Psoas muscle (tissue), 8 donors: ENCODE results near the gene HPCA. TPM values are rescaled to one million over a fixed set of nuclear protein-coding genes. Genes with fewer than 3 reads are reported as not detected.

Experiments
- ATAC-seq, 4 donors: fragments of 200-7000 bp; cut with Tn5 transposase; one replicate each; pipeline ENCODE4 v1.9.1; 2020; ENCODE audit warnings: moderate library complexity in 3 of 4, mild to moderate bottlenecking in 2 of 4
- DNase-seq, 2 donors: peaks; one replicate each; pipeline ENCODE4 v3.0.0-alpha.2; 2020
- H3K27ac ChIP-seq: fragments of 200-600 bp; one replicate; pipeline ENCODE4 v1.8.0; 2022
- H3K27me3 ChIP-seq, 3 donors: fragments of 200-600 bp in 1 of 3; one replicate each; pipeline versions ENCODE4 v1.6.1 to v1.8.0; 2013 to 2022; ENCODE audit warnings: low read length in 2 of 3, mild to moderate bottlenecking in 2 of 3, moderate library complexity in 1 of 3; ENCODE audit not compliant: insufficient read depth in 3 of 3
- H3K36me3 ChIP-seq, 2 donors: fragments of 200-600 bp in 1 of 2; one replicate each; pipeline versions ENCODE4 v1.6.1 to v1.8.0; 2013 to 2022; ENCODE audit warnings: low read depth in 1 of 2, mild to moderate bottlenecking in 1 of 2, moderate library complexity in 1 of 2; ENCODE audit not compliant: insufficient read depth in 1 of 2
- H3K4me1 ChIP-seq: fragments of 200-600 bp; one replicate; pipeline ENCODE4 v1.8.0; 2022
- H3K4me3 ChIP-seq: fragments of 200-600 bp; one replicate; pipeline ENCODE4 v1.8.0; 2022; ENCODE audit warnings: mild to moderate bottlenecking
- H3K9me3 ChIP-seq: fragments of 200-600 bp; one replicate; pipeline ENCODE4 v1.8.0; 2022
- WGBS, 3 donors: extraction: QIAGEN DNeasy Blood & Tissue Kit; methylation state at CpG; one replicate each; pipeline versions ENCODE4 v1.1.6 to v1.1.7; 2013; 5-methylcytosine and 5-hydroxymethylcytosine counted together
- intact Hi-C, 2 donors: fragments of 100-400 bp; cut with DNase I; formaldehyde crosslinking; loops; one replicate each; pipeline versions ENCODE4 v1.11.0 to v1.14.2; 2022
- polyA plus RNA-seq, 3 donors: library from polyadenylated mRNA; stranded (reverse); fragments of 200-250 nt; gene quantifications; one replicate each; pipeline ENCODE4 v1.2.3, GENCODE V29; 2013
- total RNA-seq, 4 donors: library from RNA; stranded (reverse); fragmentation: NEBNext Ultra II Directional in 2 of 4; extraction: Animal tissue kit (Norgen Biotek cat#: 25700) in 2 of 4; gene quantifications; one replicate each; pipeline versions ENCODE4 v1.2.1 to v1.2.4, GENCODE V29; 2021 to 2023
- TF ChIP-seq, protein P1 (sequence below): fragments of 200-600 bp; IDR thresholded peaks from one replicate; pipeline ENCODE4 v1.8.0; 2022; ENCODE audit warnings: antibody characterized with exemption
- donor health status: healthy with polysubstance abuse.
- donor health status: DM: no; HTN: no; CAD: no; lungs with moderate emphysema.
- donor health status: Bipolar disorder and iron deficiency.
- donor health status: healthy.
- donor health status: DM: yes; HTN: yes; CAD: no.
- donor health status: DM: no; HTN: no; CAD: no.
- donor health status: DM: no; HTN: no; CAD: no.
- donor health status: DM: yes; HTN: yes; CAD: no.

The HPCA gene
- total and polyA plus RNA-seq, 7 donors: 0.22 TPM; not detected in 6

GRCh38 chr1:32883338-32884031 lies 2.8 kb upstream of the HPCA start:
- DNase-seq (no peak), ATAC-seq (no peak)
- no peaks in the 10 kb centered on the region for H3K9me3 ChIP-seq
- no peak overlapping the region for H3K4me3 ChIP-seq
- no peaks in the 10 kb centered on the region for H3K36me3 ChIP-seq
- TF ChIP-seq, protein P1, sequence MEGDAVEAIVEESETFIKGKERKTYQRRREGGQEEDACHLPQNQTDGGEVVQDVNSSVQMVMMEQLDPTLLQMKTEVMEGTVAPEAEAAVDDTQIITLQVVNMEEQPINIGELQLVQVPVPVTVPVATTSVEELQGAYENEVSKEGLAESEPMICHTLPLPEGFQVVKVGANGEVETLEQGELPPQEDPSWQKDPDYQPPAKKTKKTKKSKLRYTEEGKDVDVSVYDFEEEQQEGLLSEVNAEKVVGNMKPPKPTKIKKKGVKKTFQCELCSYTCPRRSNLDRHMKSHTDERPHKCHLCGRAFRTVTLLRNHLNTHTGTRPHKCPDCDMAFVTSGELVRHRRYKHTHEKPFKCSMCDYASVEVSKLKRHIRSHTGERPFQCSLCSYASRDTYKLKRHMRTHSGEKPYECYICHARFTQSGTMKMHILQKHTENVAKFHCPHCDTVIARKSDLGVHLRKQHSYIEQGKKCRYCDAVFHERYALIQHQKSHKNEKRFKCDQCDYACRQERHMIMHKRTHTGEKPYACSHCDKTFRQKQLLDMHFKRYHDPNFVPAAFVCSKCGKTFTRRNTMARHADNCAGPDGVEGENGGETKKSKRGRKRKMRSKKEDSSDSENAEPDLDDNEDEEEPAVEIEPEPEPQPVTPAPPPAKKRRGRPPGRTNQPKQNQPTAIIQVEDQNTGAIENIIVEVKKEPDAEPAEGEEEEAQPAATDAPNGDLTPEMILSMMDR: no peak
- H3K4me1 ChIP-seq: peaks cover 12% of the 10 kb centered on the region
- H3K27ac ChIP-seq: no peak overlapping the region
- 85 to 88% (median 86%) methylated on average over 7 of the region's 7 CpGs for WGBS, 3 donors
- intact Hi-C loops: no loop called here
- peaks cover 0 to 28% (median 15%) of the 10 kb centered on the region in 3 donors for H3K27me3 ChIP-seq

DNA sequence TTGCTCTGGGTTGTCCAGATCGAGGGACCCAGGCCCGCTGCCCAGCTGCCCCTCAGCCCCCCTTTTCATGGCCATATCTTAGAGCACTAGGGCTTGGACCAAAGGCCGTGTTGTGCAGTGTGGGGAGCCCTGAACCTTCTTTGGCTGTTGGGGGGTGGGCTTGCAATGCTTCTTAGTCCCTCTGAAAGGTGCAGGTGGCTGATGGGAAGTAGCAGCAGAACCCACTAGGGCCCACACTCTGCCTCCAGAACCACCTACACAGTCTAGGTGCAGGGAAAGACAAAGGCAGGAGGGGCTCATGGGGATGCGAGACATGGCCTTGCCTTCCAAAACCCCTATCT lies 2.3 kb upstream of the HPCA start:
- no peak overlapping the region for H3K27ac ChIP-seq
- no peaks in the 10 kb centered on the region for H3K9me3 ChIP-seq
- intact Hi-C loops: no loop called here
- WGBS, 3 donors: 81 to 83% (median 82%) methylated on average over 4 of the region's 4 CpGs
- peaks cover 12% of the 10 kb centered on the region for H3K4me1 ChIP-seq
- TF ChIP-seq, protein P1: no peak
- H3K4me3 ChIP-seq: no peak overlapping the region
- H3K27me3 ChIP-seq: peaks cover 0 to 31% (median 17%) of the 10 kb centered on the region in 3 donors
- no peaks in the 10 kb centered on the region for H3K36me3 ChIP-seq
- ATAC-seq (no peak), DNase-seq (no peak)

- 40 to 57% (median 48%) methylated on average over 10 to 12 of the region's 12 CpGs for WGBS, 3 donors
- H3K9me3 ChIP-seq: no peaks in the 10 kb centered on the region
- peaks cover 0 to 31% (median 18%) of the 10 kb centered on the region in 3 donors for H3K27me3 ChIP-seq
- ATAC-seq (no peak), DNase-seq (no peak)
- TF ChIP-seq, protein P1: no peak
- no peak overlapping the region for H3K27ac ChIP-seq
- H3K36me3 ChIP-seq: no peaks in the 10 kb centered on the region
- no peak overlapping the region for H3K4me3 ChIP-seq
- intact Hi-C loops: no loop called here
- H3K4me1 ChIP-seq: peaks cover 12% of the 10 kb centered on the region
These were observed 1.6 kb upstream of the HPCA start for GRCh38 chr1:32884726-32885125.

GRCh38 chr1:32885676-32886003 lies 651 bp upstream of the HPCA start:
- no peak for ATAC-seq
- WGBS, 3 donors: 22% methylated on average over 8 of the region's 8 CpGs
- peaks cover 0 to 31% (median 18%) of the 10 kb centered on the region in 3 donors for H3K27me3 ChIP-seq

More at GRCh38 chr1:32885676-32886003, 651 bp upstream of the HPCA start:
- H3K9me3 ChIP-seq: no peaks in the 10 kb centered on the region
- H3K27ac ChIP-seq: no peak overlapping the region
- H3K4me1 ChIP-seq: peaks cover 12% of the 10 kb centered on the region
- no peaks in the 10 kb centered on the region for H3K36me3 ChIP-seq
- intact Hi-C loops: no loop called here
- TF ChIP-seq, protein P1: no peak
- no peak overlapping the region for H3K4me3 ChIP-seq
- DNase-seq: no peak
